ENCODE measurements around the gene FOXP3. TPM values are rescaled to one million over a fixed set of nuclear protein-coding genes. Genes with fewer than 3 reads are reported as not detected.

FOXP3 gene
- total RNA-seq, 1 experiment from 2014 or later = not detected

GRCh38 chrX:49291615-49292337, 27.3 kb upstream of the FOXP3 start:
- Histone ChIP-seq H3K27ac (ENCODE audit: low read depth, low read length, poor library complexity, severe bottlenecking) (no peak overlapping the region), H3K27me3 (replicated peaks; ENCODE audit: insufficient read depth, low read depth, low read length, poor library complexity) (no peaks in the 10 kb centered on the region), H3K36me3 (ENCODE audit: insufficient read depth, low read length, poor library complexity, severe bottlenecking) (no peaks in the 10 kb centered on the region), H3K4me3 (ENCODE audit: low read depth, low read length, poor library complexity, severe bottlenecking) (no peak overlapping the region), H3K9me3 (ENCODE audit: low read depth, low read length, poor library complexity, severe bottlenecking) (no peaks in the 10 kb centered on the region), H3K4me1 (ENCODE audit: insufficient read depth, low read length, poor library complexity, severe bottlenecking) (no peaks in the 10 kb centered on the region)
- BruUV-seq (replicated peaks) = no TSS peak
- CTCF ChIA-PET = interaction anchor here (0.5 kb wide), 1 partner anchor 10 kb away, joined by 3 read pairs; no protein-coding TSS in a partner anchor
- no peak for TF ChIP-seq EZH2 (IDR thresholded peaks at IDR 0.05; ENCODE audit: borderline replicate concordance, low read depth, low read length, poor library complexity, severe bottlenecking)
- TF ChIP-seq CTCF (conservative IDR thresholded peaks at IDR 0.05; ENCODE audit: low read depth, low read length) = peak; percentile 84
- POLR2A ChIA-PET (ENCODE audit: low non-redundant PET) = no interaction called here
- peak; percentile 69 for DNase-seq (ENCODE audit: low spot score)
- intact Hi-C loops (cut with micrococcal nuclease; ENCODE audit: unreplicated experiment) = loop anchor here (1.0 kb wide), 1 partner anchor 463 kb away; no protein-coding TSS in a partner anchor

GRCh38 chrX:49290215-49290614, 25.7 kb upstream of the FOXP3 start:
- Histone ChIP-seq H3K27me3 (replicated peaks; ENCODE audit: insufficient read depth, low read depth, low read length, poor library complexity) (no peaks in the 10 kb centered on the region), H3K4me3 (ENCODE audit: low read depth, low read length, poor library complexity, severe bottlenecking) (no peak overlapping the region), H3K9me3 (ENCODE audit: low read depth, low read length, poor library complexity, severe bottlenecking) (no peaks in the 10 kb centered on the region), H3K36me3 (ENCODE audit: insufficient read depth, low read length, poor library complexity, severe bottlenecking) (no peaks in the 10 kb centered on the region), H3K4me1 (ENCODE audit: insufficient read depth, low read length, poor library complexity, severe bottlenecking) (no peaks in the 10 kb centered on the region), H3K27ac (ENCODE audit: low read depth, low read length, poor library complexity, severe bottlenecking) (no peak overlapping the region)
- intact Hi-C loops (cut with micrococcal nuclease; ENCODE audit: unreplicated experiment) = no loop called here
- BruUV-seq (replicated peaks) = no TSS peak
- DNase-seq (ENCODE audit: low spot score) = no peak
- TF ChIP-seq CTCF (conservative IDR thresholded peaks at IDR 0.05; ENCODE audit: low read depth, low read length) = no peak
- TF ChIP-seq EZH2 (IDR thresholded peaks at IDR 0.05; ENCODE audit: borderline replicate concordance, low read depth, low read length, poor library complexity, severe bottlenecking) = no peak
- ChIA-PET CTCF (no interaction called here), POLR2A (ENCODE audit: low non-redundant PET) (no interaction called here)

GRCh38 chrX:49287665-49288064, 23.2 kb upstream of the FOXP3 start:
- Histone ChIP-seq H3K36me3 (ENCODE audit: insufficient read depth, low read length, poor library complexity, severe bottlenecking) (no peaks in the 10 kb centered on the region), H3K4me1 (ENCODE audit: insufficient read depth, low read length, poor library complexity, severe bottlenecking) (no peaks in the 10 kb centered on the region), H3K27me3 (replicated peaks; ENCODE audit: insufficient read depth, low read depth, low read length, poor library complexity) (no peaks in the 10 kb centered on the region), H3K4me3 (ENCODE audit: low read depth, low read length, poor library complexity, severe bottlenecking) (no peak overlapping the region), H3K27ac (ENCODE audit: low read depth, low read length, poor library complexity, severe bottlenecking) (no peak overlapping the region), H3K9me3 (ENCODE audit: low read depth, low read length, poor library complexity, severe bottlenecking) (no peaks in the 10 kb centered on the region)
- TF ChIP-seq EZH2 (IDR thresholded peaks at IDR 0.05; ENCODE audit: borderline replicate concordance, low read depth, low read length, poor library complexity, severe bottlenecking) (no peak), CTCF (conservative IDR thresholded peaks at IDR 0.05; ENCODE audit: low read depth, low read length) (no peak)
- DNase-seq (ENCODE audit: low spot score) = no peak
- intact Hi-C loops (cut with micrococcal nuclease; ENCODE audit: unreplicated experiment) = no loop called here
- ChIA-PET CTCF (no interaction called here), POLR2A (ENCODE audit: low non-redundant PET) (no interaction called here)
- no TSS peak for BruUV-seq (replicated peaks)

Measured in A673 (cell line).